Cortex of kidney (tissue), 1 donor: Measurements from ENCODE around the gene SLC4A2.

Experiments used
- DNase-seq: peaks from one replicate; lab custom pipeline; 2025; lab: John Stamatoyannopoulos, UW

SLC4A2 gene

DNA sequence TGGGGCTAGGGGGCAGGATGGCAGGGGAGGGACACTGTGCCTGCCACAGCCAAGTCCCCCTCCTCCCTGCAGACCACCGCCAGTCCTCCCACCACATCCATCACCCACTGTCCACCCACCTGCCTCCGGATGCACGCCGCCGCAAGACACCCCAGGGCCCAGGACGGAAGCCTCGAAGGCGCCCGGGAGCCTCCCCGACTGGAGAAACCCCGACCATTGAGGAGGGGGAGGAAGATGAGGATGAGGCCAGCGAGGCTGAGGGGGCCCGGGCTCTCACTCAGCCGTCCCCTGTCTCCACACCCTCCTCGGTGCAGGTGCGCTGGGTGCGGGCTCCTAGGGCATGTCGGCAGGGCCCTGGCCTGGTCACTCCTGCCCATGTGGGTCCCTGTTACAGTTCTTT lies 5.1 kb downstream of the SLC4A2 start:
- DNase-seq, result no peak

DNA sequence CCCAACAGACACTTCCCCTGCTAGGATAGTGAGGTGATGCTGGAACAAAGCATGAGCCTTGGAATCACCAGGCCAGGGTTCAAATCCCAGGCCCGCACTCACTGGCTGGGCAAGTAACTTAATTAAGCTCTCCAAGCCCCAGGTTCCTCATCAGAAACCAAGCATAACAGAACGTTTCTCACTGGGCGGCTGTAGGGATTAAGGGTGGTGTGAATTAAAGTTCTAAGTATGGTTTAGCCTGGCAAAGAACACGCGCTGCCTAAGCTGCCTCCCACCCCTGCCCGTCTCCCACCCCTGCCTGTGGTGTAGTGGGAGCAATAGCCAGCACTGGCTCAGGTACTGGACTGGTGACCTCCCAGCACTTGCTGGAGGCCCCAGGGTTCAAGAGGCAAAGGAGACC lies 5.6 kb downstream of the SLC4A2 start:
- DNase-seq, result no peak

DNA sequence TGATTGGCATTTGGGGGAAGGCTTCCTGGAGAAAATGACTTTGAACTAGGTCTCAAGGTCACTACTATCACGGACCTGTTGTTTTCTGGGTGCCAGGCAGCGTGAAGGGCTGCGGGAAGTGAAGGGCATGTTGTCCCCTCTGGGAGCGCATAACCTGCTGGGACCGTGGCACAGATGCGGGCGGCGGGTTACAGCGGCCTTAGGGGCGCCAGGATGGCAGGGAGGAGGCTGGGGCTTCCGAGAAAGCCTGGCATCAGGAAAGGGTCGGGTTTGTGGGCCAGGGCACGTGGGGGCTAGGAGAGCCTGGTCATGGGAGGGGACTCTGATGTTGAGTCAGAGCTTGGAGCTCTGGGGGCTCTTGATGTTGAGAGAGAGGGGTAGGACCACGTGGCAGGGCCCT lies 6.1 kb downstream of the SLC4A2 start:
- no peak for DNase-seq

DNA sequence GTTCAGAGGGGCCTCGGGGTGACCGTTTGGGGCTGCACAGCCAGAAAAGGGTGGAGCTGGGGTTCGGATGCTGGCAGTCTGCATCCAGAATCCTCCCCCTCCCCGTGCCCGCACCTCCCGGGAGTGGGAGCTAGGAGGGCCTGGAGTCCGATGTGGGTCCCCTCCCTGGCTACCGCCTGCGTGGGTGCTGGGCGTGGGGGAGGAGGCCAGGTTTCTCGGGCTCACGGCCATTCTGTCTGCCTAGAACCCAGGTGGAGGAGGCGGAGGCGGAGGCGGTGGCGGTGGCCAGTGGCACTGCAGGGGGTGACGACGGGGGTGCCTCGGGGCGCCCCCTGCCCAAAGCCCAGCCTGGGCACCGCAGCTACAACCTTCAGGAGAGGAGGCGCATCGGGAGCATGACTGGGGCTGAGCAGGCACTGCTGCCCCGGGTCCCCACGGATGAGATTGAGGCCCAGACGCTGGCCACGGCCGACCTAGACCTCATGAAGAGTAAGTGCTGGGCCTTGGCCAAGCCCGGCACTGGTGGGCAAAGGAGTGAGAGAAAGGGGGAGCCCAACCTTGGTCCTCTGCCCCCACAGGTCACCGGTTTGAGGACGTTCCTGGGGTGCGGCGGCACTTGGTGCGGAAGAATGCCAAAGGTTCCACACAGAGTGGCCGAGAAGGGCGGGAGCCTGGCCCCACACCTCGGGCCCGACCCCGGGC lies 7.0 kb downstream of the SLC4A2 start:
- no peak for DNase-seq

DNA sequence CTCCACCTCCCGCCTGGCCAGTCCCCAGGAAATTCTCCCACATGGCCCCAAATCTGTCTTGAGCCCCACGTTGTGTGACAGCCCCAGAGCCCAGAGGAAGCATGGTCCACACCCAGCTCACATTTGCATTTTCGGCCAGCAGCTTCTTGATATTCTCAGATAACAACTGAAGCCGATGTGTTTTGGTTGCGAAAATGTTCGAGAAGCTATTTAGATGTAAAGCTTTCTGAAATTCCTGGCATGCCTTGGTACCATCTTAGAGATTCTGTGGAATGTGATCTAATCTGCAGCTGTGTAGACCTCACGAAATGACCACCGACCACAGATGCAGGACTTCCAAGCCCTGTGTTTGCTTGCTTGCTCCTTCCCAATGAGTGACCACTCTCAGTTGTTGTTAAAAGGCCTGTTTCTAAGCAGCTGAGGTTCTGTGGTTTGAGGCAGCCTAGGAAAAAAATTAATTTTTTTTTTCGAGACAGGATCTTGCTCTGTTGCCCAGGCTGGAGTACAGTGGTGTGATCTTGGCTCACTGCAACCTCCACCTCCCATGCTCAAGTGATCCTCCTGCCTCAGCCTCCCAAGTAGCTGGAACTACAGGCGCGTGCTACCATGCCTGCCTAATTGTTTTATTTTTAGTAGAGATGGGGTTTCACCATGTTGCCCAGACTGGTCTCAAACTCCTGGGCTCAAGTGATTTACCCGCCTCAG lies 8.8 kb downstream of the SLC4A2 start:
- no peak for DNase-seq

DNA sequence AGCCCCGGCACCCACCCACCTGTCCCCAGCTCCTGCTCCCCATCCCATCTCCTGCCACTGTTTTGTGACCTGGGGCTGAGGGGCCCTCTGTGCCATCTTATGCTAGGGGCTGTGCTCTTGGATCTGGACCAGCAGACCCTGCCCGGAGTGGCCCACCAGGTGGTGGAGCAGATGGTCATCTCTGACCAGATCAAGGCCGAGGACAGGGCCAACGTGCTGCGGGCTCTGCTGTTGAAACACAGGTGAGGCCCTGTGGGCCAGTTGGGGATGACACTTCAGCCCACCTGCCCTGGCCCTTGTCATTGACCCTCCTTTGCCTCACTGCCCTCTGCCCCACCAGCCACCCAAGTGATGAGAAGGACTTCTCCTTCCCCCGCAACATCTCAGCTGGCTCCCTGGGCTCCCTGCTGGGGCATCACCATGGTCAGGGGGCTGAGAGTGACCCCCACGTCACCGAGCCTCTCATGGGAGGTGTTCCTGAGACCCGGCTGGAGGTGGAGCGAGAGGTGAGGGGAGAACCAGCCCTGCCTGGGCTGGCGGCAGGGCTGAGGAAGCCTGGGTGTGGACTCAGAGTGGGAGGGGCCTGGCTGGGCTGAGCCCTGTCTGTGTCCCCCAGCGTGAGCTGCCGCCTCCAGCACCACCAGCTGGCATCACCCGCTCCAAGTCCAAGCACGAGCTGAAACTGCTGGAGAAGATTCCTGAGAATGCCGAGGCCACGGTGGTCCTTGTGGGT lies 10.6 kb downstream of the SLC4A2 start:
- no peak for DNase-seq

DNA sequence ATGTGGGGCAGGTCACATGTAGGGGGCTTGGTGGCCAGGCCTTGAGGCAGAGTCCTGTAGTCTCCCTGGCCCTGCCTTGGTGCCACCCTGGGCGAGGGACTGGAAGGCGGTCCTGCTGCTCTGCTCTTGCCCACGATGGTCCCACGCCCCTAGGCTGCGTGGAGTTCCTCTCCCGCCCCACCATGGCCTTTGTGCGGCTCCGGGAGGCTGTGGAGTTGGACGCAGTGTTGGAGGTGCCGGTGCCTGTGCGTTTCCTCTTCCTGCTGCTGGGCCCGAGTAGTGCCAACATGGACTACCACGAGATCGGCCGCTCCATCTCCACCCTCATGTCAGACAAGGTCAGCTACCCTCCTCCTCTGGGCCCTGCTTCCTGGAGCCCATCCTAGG lies 11.2 kb downstream of the SLC4A2 start:
- no peak for DNase-seq

DNA sequence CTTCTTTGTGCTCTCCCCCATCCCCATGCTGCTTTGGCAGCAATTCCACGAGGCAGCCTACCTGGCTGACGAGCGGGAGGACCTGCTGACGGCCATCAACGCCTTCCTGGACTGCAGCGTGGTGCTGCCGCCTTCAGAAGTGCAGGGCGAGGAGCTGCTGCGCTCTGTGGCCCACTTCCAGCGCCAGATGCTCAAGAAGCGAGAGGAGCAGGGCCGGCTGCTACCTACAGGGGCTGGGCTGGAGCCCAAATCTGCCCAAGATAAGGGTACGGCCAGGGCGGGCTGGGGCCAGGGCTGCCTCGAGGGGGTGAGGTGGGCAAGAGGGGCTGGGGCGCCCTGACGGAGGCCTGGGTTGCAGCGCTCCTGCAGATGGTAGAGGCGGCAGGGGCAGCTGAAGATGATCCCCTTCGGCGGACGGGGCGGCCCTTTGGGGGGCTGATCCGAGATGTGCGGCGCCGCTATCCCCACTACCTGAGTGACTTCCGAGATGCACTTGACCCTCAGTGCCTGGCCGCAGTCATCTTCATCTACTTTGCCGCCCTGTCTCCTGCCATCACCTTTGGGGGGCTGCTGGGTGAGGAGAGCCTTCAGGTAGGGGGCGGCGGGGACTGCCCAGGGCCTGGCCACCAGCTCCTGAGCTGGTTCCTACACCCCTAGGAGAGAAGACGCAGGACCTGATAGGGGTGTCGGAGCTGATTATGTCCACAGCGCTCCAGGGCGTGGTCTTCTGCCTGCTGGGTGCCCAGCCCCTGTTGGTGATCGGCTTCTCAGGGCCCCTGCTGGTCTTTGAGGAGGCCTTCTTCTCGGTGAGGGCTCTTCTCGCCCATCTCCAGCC lies 11.9 kb downstream of the SLC4A2 start:
- no peak for DNase-seq

DNA sequence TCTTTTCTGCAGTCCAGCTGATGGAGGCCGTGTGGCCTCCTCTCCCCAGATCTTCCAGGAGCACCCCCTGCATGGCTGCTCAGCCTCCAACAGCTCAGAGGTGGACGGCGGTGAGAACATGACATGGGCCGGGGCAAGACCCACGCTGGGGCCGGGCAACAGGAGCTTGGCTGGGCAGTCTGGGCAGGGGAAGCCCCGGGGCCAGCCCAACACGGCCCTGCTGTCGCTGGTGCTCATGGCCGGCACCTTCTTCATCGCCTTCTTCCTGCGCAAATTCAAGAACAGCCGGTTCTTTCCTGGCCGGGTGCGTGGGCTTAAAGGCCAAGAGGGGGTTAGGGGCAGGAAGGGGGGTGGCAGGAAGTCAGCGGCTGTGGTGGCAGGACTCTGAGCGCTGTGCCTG lies 14.6 kb downstream of the SLC4A2 start:
- no peak for DNase-seq

DNA sequence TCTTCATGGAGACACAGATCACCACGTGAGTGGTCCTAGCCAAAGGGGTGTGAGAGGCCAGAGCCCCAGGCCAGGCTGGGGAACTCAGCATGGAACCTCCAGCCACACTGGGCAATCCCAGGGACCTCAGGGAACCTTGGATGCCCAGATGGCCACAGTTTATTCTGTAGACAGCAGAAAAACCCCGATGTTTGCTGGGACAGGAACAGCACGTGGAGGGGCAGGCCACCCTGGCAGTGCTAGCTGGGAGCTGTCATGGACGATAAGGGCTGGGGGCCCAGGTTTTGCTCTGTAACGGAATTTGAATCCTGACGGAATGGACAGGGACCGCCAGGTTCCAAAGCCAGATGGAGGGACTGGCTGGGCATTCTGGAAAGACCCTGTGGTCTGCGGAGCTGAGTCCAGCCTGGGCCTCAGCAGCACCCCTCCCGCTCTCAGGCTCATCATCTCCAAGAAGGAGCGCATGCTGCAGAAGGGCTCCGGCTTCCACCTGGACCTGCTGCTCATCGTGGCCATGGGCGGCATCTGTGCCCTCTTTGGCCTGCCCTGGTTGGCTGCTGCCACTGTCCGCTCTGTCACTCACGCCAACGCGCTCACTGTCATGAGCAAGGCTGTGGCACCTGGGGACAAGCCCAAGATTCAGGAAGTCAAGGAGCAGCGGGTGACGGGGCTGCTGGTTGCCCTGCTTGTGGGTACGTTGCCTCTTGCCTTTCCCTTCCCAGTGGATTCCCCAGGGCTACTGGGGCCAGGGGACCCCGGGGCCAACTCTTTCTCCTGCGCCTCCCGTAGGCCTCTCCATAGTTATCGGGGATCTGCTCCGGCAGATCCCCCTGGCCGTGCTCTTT lies 15.7 kb downstream of the SLC4A2 start:
- DNase-seq, result no peak

DNA sequence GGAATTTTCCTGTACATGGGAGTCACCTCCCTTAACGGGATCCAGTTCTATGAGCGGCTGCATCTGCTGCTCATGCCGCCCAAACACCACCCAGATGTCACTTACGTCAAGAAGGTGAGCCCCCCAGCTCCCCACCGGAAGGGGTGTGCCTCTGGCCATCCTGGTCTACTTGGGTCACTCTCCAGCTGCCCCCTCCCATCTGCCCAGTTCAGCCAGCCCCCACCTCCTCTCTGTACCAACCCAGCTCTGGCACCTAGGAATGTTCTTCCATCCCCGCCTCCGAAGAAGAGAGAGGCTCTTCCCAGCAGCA lies 16.2 kb downstream of the SLC4A2 start:
- DNase-seq, result no peak

DNA sequence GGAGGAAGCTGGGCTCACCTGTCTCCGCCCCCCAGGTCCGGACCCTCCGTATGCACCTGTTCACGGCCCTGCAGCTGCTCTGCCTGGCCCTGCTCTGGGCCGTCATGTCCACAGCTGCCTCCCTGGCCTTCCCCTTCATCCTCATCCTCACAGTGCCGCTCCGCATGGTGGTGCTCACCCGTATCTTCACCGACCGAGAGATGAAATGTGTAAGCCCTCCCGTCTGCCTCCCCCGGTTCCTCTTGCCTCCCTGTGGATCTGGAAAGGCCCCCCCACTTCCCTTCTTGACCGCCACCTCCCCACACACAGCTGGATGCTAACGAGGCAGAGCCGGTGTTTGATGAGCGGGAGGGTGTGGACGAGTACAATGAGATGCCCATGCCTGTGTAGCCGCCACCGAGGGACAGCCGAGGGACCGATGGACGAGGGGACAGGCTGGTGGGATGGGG lies 16.6 kb downstream of the SLC4A2 start:
- DNase-seq, result no peak

DNA sequence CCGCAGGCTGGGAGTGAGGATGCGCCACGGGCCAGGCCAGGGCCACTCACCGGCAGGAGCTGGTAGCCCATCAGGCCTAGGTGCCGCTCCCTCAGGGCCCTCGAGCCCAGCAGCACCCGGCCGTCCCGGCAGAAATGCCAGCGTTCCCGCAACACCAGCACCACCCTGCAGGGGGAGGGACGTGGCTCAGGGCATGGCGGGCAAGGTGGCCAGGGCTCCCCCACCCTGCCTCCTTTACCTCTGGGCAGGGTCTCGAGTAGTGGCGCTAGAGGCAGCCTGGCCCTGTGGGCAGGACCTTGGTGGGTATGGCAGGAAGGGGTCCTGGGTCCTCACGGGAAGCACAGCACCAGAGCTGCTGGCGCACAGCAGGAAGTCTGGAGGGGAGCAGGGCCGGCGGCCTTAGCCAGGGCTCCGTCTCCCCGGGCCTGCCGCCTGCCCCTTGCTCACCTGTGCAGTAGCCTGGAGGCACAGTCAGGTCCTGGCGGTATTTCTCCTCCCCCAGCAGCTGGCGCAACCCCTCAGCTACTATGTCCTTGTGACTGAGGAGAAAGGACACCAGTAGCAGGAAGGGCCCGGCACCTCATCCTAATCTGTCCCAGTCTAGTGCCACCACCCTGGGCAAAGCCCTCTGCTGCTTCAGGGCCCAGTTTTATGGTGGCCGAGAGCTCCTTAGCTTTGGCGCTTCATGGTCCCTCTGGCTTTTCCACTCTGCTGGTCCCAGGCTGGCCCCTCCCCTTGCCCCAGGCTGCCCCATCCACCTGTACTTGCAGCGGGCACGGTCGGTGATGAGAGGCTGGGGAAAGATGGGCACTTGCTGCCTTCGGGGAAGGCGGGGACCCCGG lies 17.7 kb downstream of the SLC4A2 start:
- DNase-seq, result no peak

DNA sequence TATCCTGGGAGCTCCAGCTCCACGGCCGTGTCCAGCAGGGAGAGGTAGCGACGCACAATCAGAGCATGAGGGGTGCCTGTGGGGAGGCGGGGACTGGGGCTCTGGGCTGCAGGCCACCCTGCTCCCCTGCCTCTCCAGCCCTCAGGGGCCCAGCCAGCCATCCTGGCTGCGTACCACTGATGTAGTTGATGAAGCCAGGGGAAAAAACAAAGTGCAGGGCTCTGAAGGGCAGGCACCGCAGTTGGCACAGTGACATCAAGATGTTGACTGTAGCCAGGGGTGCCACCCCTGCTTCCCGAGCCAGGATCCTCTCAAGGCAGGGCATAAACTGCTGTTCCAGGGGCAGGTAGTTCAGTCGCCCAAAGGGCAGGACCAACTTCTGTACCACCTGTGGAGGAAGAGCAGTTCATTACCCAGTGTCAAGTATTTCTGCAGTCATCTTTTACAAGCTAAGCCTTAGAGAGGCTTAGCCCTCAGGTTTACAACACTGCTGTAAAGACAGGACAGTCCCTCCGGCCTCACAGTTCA lies 18.4 kb downstream of the SLC4A2 start:
- no peak for DNase-seq

DNA sequence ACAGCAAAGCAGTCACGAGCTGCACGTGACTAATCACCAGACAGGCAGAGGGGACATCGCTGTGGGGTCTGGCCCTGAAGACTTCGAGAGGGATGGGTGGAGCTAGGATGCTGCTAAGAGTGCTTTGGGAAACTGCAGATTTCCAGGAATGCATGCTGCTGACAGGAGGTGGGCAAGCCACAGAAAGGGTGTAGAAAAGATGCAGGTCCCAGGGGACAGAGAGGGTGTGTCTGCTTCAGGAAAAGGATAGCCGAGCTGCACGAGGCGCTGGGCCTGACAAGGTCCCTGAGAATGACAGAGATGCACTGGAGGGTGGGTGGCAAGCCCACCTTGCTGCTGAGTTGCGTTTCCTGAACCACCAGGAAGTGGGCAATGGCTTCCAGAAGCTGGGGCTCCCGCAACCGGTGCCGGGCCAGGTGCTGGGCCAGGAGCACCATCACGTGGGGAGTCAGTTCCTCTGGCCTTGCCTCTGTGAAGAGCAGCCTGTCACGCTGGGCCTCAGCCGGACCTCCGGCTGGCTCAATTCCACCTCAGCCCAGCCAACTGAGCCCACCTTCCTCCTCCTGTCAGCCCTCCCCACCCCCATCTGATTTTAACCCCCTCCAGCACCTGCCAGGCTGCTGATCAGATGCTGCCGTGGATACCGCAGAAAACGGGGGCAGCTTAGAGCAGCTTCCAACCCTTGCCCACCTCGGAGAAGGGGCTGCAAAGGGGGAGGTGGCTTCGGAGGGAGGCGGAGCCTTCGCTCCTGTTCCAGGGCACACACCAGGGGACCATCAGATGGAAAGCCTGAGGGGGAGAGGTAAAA lies 19.0 kb downstream of the SLC4A2 start:
- no peak for DNase-seq

DNA sequence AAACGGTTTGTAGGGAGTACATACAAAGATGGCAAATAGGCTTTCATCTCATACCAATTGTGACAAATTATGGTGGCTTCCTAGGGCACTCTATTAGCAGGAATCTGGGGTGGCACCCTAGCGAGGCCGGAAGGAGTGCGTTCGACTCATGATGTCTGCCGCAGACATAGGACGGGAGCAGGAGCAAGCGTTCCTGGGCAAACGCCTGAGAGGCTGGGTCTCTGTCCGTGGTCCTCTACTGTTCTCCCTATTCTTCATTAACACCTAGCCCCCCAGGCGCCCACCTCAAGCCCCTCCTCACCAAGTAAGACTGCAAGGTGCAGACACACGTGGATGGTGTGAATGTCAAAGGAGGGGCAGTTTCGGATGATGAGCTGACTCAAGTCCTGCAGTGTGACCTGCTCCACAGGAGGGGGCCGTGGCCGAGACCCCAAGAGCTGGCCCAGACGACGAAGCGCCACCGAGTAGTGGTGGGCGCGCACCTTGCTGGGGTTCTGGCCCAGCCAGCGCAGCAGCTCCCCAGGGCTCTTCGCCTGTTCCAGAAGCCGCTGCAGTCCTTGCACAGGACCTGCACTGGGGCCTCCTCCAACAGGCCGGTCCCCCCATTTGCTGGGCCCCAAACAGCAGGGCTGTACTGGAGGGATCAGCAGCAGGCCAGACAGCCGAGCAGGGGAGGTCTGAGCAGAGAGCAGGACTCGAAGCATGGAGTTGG lies 20.0 kb downstream of the SLC4A2 start:
- DNase-seq, result no peak

DNA sequence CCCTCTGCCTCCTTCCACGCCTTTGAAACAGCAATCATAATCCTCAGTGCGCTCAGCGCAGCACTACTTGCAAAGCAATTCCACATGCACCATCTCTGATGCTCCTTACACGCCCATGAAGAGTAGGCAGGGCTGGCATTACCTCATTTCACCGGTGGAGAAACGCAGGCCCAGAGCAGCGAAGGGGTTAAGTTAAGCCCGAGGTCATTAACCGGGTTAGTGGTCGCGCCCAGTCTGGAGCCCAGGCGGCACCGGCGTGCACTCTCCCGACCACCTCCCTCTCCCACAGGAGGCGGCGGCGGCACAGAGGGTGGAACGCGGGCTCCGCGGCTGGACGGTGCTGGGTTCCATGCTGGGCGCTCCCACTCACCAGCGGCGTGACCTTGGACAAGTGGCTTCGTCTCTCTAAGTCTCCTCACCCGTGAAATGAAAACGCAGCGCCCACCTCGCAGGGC lies 20.7 kb downstream of the SLC4A2 start:
- DNase-seq, result no peak

DNA sequence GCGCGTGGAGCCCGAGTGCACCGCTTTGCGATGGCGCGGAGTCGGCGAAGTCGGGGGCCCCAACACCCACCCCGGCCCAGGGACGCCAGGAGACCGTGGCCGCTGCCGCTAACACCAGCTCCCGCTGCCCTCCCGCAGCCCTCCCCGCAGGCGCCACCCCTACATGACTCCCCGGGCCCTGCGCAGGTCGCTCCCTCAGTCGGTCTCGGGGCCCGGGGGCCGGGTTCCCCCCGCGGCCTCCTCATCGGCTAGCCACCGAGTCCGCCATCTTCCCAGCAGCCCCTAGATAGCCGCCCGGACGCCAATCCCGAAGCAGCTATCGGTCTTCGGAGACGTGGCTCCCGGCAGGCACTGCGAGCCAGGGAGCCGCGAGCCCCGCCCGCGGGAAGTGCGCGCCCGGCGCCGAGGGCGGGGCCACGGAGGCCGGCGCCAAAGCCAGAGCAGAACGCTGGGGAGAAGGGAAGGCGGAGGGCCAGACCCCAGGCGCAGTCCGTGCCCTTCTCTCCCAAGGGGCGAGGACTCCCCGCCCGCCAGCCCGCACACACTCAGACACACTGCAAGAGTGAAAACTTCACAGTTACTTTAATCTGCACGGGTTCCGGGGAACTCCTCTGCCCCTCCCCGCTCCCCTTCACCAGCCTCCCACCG lies 21.3 kb downstream of the SLC4A2 start, which contains the start of gene FASTK:
TSS of gene FASTK (minus strand) at position 288 of the 648 bp plus-strand sequence. CDS start at position 245, 43 bp downstream.
- no peak for DNase-seq
